ENCODE measurements around the gene PNCK.
A peak's percentile ranks its signal among the peaks of the same experiment; 100 is the strongest.

The PNCK gene

DNA sequence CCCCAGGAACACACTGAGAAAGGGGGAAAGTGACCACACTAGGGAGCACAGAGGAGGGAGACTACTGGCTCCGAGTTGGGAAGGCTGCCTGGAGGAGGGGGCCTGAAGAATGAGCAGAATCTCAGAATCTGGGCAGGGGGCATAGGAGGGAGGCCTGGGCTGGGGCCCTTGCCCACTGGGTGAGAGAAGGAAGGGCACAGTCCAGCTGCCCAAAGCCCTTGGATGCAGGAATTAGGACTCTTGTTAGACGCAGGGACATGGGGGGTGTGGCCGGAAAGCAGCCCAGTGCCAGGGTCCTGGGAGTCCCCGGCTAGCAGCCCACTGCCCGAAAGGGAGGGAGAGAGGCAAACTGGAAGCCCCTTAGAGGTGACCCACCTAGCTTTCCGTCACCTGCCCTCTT, 28.5 kb downstream of the PNCK start:
- H3K4me3 ChIP-seq (ENCODE audit: low read depth, low read length) = no peak overlapping the region
- ChIA-PET CTCF (interaction anchor here (3.2 kb wide), 1 partner anchor 106 kb away, joined by 12 read pairs; no protein-coding TSS in a partner anchor), POLR2A (no interaction called here)
- DNase-seq (ENCODE audit: low read depth, low spot score) = no peak
- no peak for TF ChIP-seq CTCF (IDR thresholded peaks at IDR 0.05; ENCODE audit: insufficient read depth, low read length, missing control alignments)

- TF ChIP-seq CTCF (IDR thresholded peaks at IDR 0.05; ENCODE audit: insufficient read depth, low read length, missing control alignments) = no peak
- no peak for DNase-seq (ENCODE audit: low read depth, low spot score)
- ChIA-PET CTCF (interaction anchor here (0.6 to 3.2 kb wide), 4 partner anchors 14 to 105 kb away, joined by 3 to 12 read pairs (median 3); no protein-coding TSS in a partner anchor), POLR2A (no interaction called here)
- H3K4me3 ChIP-seq (ENCODE audit: low read depth, low read length) = no peak overlapping the region
Measured at GRCh38 chrX:153644356-153645125, 29.1 kb downstream of the PNCK start.

GRCh38 chrX:153643431-153644351, 29.9 kb downstream of the PNCK start:
- no peak for DNase-seq (ENCODE audit: low read depth, low spot score)
- peak overlapping the region; percentile 15; the same call in 1 of the 2 replicates for H3K4me3 ChIP-seq (ENCODE audit: low read depth, low read length)
- ChIA-PET POLR2A (no interaction called here), CTCF (interaction anchor here (0.6 to 3.2 kb wide), 6 partner anchors 12 to 104 kb away, joined by 3 to 12 read pairs (median 3); no protein-coding TSS in a partner anchor)
- TF ChIP-seq CTCF (IDR thresholded peaks at IDR 0.05; ENCODE audit: insufficient read depth, low read length, missing control alignments) = no peak

DNA sequence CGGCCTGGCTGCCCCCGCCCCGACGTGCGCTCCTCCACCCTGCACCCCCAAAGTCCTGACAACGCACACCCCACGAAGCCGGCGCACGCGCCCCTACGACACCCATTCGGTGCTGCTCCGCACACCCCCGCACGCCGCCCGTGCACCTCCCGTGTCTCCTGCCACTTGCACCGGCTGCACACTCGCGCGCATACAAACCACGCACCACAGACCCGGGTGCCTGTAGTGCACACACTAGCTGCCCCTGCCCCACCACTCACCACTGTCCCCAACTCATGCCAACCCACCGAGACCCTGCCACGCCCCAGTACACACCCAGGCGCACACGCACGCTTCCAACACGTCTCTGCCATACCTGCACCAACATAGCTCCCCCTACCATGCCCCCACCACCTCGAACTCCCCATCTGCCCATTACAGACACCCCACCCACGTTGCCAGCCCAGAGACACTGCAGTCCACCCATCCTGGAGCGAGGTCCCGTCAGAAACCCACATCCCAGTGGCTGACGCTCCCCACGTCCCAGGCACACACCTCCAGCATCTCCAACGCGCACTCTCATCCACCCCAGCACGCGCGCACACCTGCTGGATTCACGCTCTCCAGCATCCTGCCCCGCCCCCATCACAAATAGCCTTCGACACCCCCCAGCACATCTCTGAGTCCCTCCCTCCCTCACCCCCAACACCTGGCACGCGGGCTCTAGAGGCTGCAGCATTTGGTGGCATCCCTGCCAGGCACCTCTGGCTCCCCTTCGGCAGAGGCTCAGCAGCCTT, 30.8 kb downstream of the PNCK start:
- DNase-seq (ENCODE audit: low read depth, low spot score) = no peak
- ChIA-PET POLR2A (no interaction called here), CTCF (interaction anchor here (1.4 to 3.2 kb wide), 3 partner anchors 11 to 103 kb away, joined by 3 to 12 read pairs (median 6); no protein-coding TSS in a partner anchor)
- no peak for TF ChIP-seq CTCF (IDR thresholded peaks at IDR 0.05; ENCODE audit: insufficient read depth, low read length, missing control alignments)
- H3K4me3 ChIP-seq (ENCODE audit: low read depth, low read length) = no peak overlapping the region

DNA sequence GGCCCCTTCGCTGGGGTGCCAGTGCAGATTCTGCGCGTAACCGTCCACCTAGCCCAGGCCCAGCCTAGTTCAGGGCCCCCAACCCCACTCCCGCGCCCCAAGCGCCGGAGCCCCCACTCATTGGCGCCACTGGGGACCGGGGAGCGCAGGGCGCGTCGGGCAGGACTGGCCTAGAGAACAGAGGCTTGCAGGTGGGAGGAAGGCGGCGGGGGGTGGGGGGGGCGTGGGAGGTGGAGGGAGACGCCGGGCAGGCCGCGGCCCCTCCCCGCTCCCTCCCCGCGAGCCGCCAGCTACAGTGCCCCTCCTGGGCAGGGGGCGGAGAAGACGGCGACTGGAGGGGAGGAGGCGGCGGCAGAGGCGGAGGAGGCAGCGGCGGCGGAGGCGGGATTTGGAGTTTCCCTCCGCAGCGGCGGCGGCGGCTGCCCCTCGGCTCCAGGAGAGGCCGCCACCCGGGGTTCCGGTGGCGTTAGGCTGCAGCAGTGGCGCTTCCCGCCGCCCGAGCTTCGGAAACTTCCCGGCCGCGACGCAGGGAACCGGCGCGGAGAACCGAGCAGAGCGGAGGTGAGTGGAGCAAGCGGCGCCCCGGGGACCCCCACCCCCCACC, 31.5 kb downstream of the PNCK start:
- TF ChIP-seq CTCF (IDR thresholded peaks at IDR 0.05; ENCODE audit: insufficient read depth, low read length, missing control alignments) = no peak
- CTCF ChIA-PET = interaction anchor here (1.4 to 1.6 kb wide), 2 partner anchors 10 to 23 kb away, joined by 3 to 6 read pairs; no protein-coding TSS in a partner anchor
- no peak overlapping the region for H3K4me3 ChIP-seq (ENCODE audit: low read depth, low read length)
- no peak for DNase-seq (ENCODE audit: low read depth, low spot score)
- POLR2A ChIA-PET = no interaction called here

All from AG04449 (cell line).